NCI-H345 treated with DMSO at 0.1 percent for 48 hours (cell line): ENCODE results near the gene MSRB3.
"Not testable (repeated sequence)": the region's sequence is repeated elsewhere in the genome, so short reads cannot be mapped to it uniquely, and the experiment has no call there.

Source experiments
- DNase-seq: peaks from one replicate; lab custom pipeline; 2025; ENCODE audit not compliant: unreplicated experiment; lab: John Stamatoyannopoulos, UW

Gene MSRB3

DNA sequence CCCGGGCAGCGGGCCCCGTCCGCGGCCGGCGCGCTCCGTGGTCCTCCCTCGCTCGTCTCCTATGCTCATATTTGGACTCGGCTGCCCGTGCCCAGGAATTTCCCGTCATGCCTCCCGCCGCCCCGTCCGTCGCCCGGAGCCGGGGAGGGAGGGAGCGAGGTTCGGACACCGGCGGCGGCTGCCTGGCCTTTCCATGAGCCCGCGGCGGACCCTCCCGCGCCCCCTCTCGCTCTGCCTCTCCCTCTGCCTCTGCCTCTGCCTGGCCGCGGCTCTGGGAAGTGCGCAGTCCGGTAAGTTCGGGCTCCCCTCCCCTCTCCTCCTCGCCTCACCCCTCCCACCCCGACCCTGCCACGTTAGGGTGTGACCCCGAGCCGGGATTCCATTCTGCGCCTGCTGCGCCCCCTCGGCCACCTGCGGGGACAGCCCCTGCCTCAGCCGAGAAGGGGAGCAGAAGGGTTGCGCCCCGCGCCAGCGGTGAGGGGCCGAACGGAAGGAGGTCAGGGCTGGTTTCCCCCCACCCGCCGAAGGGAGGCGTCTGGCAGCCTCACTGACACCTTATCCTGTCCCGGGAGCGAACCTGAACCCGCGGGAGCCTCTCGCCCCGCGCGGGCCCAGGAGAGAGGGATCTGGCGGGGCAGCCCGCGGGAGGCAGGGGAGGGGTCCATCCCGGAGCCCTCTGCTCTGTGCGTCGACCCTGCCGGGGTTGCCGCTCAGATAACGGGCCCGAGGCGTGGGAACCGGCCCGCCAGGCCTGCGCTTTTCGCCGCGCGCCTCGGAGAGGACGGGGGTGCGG lies at the start of gene MSRB3:
MSRB3 (plus strand) TSS at position 108 of the 793 bp plus-strand sequence. CDS start 29,897 bp downstream, outside the sequence.
- no peak for DNase-seq

DNA sequence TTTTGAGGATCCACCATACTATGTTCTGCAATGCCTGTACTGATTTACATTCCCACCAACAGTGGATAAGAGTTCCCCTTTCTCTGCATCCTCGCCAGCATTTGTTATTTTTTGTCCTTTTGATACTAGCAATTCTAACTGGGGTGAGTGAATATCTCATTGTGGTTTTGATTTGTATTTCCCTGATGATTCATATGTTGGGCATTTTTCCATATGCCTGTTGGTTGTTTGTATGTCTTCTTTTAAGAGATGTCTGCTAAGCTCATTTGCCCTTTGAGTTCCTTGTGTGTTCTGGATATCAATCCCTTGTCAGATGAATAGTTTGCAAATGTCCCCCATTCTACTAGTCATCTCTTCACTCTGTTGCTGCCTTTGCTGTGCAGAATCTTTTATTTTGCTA lies 49.0 kb upstream of the MSRB3 start:
- DNase-seq: no peak

GRCh38 chr12:65232476-65233077 lies 45.9 kb upstream of the MSRB3 start:
- no peak for DNase-seq

GRCh38 chr12:65237153-65237552 lies 41.3 kb upstream of the MSRB3 start:
- DNase-seq: no peak

GRCh38 chr12:65238609-65239008 lies 39.9 kb upstream of the MSRB3 start:
- DNase-seq: no peak

GRCh38 chr12:65248656-65249633 lies 29.5 kb upstream of the MSRB3 start:
- DNase-seq: no peak

DNA sequence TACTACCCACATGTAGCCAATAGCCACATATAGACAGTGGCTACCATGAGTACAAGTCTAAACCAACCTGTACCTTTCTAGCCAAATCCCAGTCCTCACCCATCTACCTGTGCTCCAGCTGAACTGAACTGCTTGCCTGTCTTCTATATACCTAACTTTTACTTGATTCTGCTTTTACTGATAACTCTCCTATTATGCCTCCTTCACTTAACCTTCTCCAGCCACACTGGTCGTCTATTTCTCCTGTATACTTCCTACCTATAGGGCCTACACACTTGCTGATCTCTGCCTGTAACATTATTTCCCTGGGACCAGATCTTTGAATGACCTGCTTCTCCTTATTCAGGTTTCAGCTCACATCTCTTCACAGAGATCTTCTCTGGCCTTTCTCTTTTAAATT lies 26.0 kb upstream of the MSRB3 start:
- no peak for DNase-seq

GRCh38 chr12:65257986-65258385 lies 20.5 kb upstream of the MSRB3 start:
- DNase-seq: no peak

- DNase-seq: no peak
Observed at GRCh38 chr12:65259501-65259900, 19.0 kb upstream of the MSRB3 start.

- no peak for DNase-seq
Observed at GRCh38 chr12:65263777-65264176, 14.7 kb upstream of the MSRB3 start.

DNA sequence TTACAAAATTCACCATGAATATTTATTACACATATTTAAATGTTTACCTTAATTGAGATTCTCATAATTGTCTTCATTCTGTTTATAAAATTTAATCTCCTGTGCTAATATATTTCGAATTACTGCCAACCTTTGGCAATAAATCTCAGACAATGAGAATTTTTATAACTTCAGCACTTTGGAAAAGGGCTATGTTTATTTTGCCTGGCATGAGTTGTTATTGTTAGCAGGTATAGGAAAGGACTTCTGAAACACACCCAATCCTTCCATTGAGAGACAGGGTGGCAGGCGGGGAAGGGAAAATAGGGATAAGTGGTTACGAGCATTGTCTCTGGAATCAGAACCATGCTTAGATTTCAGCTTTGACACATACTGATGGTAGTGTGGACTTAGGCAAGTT lies 12.1 kb upstream of the MSRB3 start:
- no peak for DNase-seq

DNA sequence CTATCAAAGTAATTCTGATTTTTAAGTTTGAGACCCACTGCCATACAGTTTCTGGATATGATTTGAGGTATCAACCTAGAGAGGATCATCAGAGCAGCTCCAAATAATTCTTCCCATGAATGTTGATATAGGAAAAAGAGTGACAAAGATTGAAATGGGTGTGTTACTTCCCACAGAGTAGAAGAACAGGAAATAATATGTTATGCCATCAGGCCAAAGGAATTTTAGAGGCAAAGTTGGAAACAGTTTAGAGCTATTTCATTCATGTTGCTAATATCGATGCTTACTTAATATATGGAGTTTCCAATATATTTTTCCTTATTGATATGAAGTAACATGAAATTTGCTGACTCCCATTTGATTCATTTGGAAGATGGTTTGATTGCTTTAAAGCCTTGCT lies 8.9 kb upstream of the MSRB3 start:
- DNase-seq: no peak

- no peak for DNase-seq
Observed at GRCh38 chr12:65274602-65275272, 3.7 kb upstream of the MSRB3 start.

DNA sequence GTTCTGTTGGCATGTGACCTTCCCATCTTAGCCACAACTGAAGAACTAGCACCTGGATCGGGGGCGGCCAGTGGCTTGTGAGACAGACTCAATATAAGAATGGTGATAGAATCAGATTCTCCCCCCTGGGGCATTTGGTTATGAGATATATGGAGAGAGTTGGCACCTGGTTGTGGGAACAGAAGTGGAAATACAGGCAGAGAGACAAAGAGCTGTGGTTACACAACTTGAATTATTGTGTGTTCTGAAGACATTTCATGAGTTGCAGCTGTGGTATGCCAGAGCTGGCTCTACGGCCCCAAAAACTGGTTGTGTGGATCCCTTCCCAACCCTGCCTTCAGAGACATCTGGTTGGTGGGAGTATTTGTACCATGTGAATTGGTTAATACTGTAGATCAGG lies 2.9 kb upstream of the MSRB3 start:
- DNase-seq: no peak

DNA sequence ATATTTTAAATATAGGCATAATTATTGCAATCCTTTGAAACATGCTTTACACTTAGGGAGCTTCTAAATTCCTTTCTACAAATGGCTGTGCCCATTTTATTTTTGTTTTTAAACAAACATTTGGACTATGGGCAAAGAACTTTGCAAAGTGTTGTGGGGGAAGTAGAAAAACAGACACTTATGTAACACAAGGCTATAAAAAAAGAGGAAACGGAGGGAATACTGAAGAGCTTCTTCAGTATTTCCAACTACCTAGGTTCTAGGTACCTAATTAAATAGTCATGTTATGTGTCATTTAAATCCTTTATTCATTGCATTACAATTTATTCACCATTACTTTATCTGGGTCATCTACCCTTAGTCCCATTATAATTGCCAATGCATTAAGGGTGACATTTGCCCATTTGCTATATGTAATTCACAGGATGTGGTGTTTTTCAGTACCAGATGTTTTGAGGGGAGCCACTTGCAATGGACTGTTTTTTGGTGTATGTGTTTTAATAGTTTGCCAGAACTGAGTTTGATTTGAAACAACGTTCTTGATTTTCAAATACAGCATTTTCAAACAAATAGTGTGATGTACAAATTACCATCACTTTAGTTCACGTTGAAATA lies 1.5 kb upstream of the MSRB3 start:
- no peak for DNase-seq

DNA sequence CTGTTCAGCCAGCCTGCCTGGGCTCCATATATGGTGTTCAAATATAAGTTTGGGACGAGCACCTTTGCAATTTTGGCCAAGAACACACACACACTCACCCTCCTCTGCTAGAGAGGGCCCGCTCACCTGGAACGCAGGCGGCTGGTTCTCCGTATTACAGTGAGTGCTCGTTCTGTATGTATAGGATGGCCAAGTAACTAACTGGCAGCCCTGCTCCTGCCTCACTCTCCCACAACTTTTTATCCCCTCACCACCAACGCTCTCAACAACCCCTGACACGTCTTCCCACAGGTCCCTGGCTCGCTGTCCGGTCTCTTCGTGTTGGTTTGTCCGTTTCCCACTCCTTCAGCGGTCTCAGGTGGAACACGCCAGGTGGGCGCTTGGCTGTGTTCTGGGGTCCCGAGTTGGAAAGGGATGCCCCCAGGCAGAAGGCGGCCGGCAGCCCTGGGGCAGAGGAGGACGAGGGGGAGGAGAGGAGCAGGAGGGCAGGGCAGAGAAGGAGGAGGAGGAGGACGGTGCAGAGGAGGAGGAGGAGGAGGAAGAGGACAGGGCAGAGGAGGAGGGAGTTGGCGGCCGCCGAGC lies 398 bp upstream of the MSRB3 start:
- no peak for DNase-seq

GRCh38 chr12:65279369-65280112 lies 1.1 kb downstream of the MSRB3 start:
- no peak for DNase-seq

GRCh38 chr12:65280306-65280705 lies 1.8 kb downstream of the MSRB3 start:
- DNase-seq: no peak

DNA sequence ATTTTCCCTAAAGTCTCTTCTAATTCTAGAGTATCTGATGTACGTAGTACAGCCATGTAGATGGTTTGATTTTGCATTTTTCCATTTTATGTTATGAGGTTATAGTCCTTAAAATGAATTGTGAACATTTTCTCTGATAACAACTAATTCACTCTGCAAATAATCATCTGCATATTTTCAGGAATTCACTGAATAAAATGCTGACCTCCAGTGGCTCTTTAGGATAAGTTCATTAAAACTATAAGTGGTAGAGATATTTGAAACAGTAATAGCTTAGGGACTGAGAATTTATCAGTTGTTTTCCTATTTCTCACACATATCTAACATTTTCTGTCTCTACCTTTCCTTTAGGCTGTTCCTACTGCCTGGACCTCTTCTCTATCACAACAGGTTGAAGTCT lies 4.4 kb downstream of the MSRB3 start:
- DNase-seq: no peak

DNA sequence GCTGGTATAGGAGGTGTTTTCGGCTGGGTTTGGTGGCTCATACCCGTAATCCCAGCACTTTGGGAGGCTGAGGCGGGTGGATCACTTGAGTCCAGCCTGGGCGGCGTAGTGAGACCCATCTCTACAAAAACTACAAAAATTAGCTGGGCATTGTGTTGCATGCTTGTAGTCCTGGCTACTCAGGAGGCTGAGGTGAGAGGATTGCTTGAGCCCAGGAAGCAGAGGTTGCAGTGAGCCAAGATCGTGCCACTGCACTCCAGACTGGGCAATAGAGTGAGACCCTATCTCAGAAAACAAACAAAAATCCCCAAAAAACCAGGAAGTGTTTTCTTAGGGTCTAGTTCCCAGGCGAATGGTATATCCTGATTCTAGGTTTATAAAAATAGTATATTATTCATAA lies 7.0 kb downstream of the MSRB3 start:
- not testable (repeated sequence) for DNase-seq
